ENCODE data around the gene PDE10A.
"Not testable (repeated sequence)": the region's sequence is repeated elsewhere in the genome, so short reads cannot be mapped to it uniquely, and the experiment has no call there.

PDE10A gene

DNA sequence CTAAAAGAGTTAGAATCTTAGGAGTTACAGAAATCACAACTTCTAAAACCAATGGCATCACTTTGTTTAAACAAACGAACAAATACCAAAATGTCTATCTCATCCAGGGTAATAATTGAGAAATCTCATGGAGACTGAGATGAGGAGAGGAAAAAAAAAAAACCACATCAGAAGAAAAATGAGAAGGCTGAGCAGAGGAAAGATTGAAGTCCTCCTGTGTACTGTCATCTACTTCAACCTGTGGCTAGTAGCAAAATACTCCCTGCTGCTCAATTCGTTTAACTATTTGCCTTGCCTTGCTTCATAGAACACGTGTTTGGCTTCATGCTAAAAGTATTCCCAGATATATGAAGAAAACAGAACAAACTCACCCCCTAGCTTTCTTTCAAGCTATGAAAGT, 143.7 kb downstream of the PDE10A start:
- DNase-seq: no peak

DNA sequence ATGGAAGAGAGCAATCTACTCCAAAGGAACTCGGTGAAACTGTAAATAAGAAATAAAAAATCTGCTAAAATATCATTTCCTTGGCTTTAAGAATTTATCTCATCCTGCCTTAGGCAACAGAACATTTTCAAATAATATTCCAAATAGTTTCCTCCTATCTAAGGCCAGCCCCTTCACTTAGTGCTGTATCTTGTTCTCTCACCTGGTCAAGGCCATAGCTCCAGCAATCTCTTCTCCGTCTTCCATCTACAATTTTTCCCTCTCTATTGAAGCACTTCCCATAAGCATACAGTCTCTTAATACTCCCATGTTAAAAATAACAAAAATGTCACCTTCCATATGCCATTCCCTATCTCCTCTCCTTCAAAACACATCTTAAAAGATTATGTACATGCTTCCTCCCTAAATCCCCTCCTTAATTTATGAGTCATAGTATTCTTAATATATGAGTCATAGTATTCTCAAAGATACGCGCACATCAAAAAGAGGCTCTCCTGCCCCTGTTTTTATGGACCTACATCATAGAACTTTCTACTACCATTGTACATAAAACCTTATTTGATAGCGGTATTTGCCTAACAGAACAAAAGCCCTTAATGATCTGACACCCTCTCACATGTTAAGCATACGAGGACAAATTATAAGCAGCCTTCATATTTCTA, 146.9 kb downstream of the PDE10A start:
- no peak for DNase-seq

DNA sequence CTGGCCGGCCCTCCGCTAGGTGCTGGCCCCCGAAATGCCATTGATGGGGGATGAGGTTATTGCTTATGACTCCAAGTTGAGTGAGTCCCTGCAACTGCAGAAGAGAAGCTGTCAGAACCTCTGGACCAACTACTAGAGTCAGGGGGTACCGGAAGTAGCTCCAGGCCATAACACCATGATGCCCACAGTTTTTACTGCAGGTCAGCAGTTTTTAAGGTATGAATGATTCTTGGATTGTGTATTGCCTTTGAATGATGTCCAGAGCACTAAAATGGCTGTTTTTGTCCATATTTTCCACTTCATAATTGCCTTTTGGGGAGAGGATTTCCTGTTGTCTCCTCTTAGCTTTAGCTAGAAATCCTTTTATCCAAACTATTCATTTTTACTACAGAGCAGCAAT, 148.4 kb downstream of the PDE10A start:
- no peak for DNase-seq

DNA sequence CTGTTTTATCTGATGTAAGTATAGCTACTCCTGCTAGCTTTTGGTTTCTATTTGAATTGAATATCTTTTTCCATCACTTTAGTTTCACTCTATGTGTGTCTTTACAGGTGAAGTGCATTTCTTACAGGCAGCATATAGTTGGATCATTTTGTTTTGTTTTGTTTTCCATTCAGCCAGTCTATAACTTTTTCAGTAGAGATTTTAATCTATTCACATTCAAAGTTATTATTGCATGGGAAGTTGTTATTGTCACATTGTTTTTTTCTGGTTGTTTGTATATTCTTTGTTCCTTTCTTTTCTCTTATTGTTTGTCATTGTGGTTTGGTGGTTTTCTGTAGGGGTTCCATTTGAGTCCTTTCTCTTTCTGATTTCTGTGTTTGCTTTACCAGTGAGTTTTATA, 151.2 kb downstream of the PDE10A start:
- DNase-seq: no peak

GRCh38 chr6:165508321-165508869, 154.6 kb downstream of the PDE10A start:
- no peak for DNase-seq

DNA sequence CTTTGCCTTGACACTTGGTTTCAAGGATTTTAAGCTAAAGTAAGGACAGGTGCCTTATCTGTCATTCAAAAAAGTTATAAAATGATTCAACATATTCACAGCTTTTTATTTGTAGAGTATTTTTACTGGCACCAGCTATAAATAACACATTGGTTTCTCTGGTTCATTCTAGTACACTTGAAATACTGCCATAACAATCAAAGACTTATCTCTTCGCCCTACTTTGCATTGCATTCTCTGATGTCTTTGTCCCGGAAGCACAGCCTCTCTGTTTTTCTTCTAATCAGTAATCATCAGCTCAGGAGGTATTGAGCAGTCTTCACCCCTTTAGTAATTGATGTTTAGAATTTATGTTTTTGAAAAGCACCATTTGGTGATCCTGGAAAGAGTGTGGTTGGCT, 156.4 kb downstream of the PDE10A start:
- DNase-seq: no peak

GRCh38 chr6:165500214-165500907, 162.7 kb downstream of the PDE10A start:
- DNase-seq: not testable (repeated sequence)

DNA sequence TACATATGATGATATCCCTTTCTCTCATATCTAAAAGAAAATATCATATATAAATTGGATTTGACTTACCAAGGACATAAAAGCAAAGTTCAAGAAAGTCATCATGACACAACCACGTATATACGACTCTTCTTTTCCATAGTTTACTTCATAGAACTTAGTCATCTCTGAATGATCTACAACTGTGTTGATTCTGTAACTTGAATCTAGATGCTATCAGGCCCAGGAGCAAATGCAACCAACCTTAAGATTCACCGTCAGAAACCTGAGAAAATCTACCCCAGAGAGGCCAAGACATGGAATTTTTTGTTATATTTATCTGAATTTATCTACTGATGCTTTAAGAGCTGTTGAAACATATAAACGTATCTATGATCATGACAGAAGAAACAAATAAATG, 165.6 kb downstream of the PDE10A start:
- DNase-seq: no peak

DNA sequence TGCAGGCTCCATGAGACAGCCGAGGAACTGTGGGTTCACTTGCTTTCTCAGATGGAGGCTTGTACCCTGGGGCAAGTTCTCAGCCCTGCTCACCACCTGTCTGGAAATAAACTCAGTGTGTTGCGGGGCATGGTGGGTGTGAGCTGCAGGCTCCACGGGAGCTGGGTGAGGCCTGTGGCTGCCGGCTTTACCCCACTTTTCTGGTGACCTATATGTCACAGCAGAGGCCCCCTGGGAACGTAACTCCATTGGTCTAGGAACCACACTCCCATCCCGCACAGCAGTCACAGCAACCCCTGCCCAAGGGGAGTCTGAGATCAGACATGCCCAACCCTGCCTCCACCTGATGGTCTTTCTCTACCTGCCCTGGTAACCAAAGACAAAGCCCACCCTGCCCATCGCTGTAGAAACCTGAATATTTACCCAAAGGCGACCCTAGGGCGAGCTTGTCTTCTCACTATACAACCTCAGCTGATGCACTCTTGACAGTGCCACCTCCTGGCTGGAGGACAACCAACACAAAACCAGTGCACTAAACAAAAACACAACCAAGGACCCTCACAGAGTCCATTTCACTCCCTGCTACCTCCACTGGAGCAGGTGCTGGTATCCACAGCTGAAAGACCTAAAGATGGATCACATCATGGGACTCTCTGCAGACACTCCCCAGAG, 174.3 kb downstream of the PDE10A start:
- DNase-seq: no peak

- no peak for DNase-seq
Measured at GRCh38 chr6:165487950-165488349, 175.1 kb downstream of the PDE10A start.

GRCh38 chr6:165487347-165487746, 175.7 kb downstream of the PDE10A start:
- no peak for DNase-seq

DNA sequence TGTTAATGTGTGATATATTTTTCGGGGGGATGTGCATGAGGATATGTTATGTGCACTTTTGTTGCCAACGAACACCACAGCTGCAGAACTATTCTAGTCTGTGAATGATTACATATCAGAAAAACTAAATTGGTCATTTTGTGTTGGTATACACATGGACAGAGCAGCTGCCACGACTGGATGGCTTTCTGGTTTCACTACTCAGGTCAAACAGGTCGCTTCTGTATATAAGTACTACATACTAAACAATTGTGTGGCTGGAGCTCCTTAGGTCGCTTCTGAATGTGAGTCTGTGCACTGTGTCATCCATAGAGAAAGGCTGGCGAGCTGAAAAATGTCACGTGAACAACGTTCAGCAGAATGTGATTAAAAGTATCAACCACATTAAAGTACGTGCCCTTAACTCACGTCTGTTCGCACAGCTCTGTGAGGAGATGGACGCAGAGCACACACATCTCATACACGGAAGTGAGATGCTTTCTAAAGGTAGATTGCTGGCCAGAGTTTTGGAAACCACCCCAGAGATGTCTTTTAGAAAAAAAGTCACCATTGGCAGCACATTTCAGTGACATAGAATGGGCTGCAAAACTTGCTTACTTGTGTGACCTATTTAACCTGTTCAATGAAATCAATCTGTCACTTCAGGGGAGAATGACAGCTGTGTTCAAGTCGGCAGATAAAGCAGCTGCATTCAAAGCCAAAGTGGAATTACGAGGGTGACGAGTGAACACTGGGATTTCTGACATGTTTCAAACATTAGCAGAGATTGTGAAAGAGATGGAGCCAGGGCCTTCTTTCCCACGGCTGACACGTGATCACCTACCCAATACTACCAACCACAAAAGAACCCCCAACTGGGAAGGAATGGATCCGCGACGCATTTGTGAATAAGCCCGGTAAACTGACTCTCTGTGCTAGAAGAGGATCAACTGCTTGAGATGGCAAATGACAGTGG, 176.6 kb downstream of the PDE10A start:
- DNase-seq: no peak

GRCh38 chr6:165484178-165484889, 178.7 kb downstream of the PDE10A start:
- DNase-seq: no peak

- no peak for DNase-seq
Measured at GRCh38 chr6:165481921-165482320, 181.1 kb downstream of the PDE10A start.

DNA sequence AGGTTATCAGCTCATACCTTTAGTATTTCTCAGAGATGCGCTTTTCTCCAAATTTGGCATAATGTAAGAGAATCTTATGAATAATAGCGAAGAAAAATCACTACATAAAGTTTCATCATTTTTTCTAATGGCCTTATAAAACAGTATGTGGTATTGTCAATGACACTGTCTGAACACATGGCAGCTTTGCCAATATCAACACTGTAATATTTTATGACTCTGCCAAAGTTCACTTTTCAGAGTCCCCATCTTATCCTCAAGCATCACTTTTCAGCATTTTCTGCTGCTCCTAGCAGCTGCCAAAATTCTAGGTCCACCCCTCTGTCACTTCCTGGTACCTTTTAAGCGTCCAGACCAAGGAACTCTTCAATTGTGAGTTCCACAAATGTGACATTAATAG, 182.1 kb downstream of the PDE10A start:
- DNase-seq: no peak

- DNase-seq: no peak
Measured at GRCh38 chr6:165478581-165478980, 184.5 kb downstream of the PDE10A start.

GRCh38 chr6:165469483-165469882, 193.6 kb downstream of the PDE10A start:
- DNase-seq: no peak

GRCh38 chr6:165468340-165469235, 194.5 kb downstream of the PDE10A start:
- DNase-seq: no peak

DNA sequence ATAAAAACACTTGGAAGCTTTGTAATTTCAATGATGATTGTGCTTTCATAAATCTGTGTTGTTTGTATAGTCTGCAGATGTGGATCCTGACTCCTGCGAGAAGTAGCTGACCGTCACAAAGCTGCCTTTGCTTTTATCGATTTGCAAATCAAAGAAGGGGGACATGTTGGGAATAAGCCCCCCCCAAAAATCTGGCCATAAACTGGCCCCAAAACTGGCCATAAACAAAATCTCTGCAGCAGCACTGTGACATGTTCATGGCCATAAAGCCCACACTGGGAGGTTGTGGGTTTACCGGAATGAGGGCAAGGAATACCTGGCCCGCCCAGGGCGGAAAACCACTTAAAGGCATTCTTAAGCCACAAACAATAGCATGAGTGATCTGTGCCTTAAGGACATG, 199.5 kb downstream of the PDE10A start:
- not testable (repeated sequence) for DNase-seq

DNA sequence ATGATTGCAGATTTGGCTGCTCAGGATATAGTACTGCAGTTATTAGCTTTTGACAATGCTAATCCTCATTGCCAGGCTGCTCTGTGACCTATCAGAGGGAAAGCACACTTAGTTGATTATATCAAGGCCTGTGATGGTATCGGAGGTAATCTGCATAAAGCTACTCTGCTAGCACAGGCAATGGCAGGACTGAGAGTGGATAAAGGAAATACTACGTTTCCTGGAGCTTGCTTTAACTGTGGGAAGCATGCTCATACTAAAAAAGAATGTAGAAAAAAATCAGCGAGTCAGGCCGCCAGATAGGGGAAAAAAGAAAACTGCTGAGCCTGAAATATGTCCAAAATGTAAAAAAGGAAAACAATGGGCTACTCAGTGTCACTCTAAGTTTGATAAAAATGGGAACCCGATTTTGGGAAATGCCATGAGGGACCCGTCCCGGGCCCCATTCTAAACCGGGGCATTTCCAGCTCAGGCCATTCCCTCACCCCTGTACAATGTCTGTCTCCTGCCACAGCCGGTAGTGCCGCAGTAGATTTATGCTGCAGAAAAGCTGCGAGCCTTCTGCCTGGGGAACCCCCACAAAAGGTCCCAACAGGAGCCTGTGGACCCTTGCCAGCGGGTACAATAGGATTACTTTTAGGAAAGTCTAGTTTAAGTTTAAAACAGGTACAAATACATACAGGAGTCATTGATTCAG, 203.3 kb downstream of the PDE10A start:
- not testable (repeated sequence) for DNase-seq

All from NCI-H1048 (cell line).